Duodenal mucosa (tissue), 2 donors: ENCODE results near the gene PCGF3.

ENCODE experiments used
- H3K27ac ChIP-seq: one replicate; pipeline ENCODE4 v1.7.0; 2013; ENCODE audit warnings: low read depth, low read length
- H3K27me3 ChIP-seq, 2 donors: one replicate each; pipeline ENCODE4 v1.7.0; 2013; ENCODE audit warnings: low read length in 2 of 2, control low read depth in 1 of 2; ENCODE audit not compliant: insufficient read depth in 2 of 2, control insufficient read depth in 1 of 2
- H3K36me3 ChIP-seq, 2 donors: one replicate each; pipeline ENCODE4 v1.7.0; 2013; ENCODE audit warnings: low read length in 2 of 2, control low read depth in 1 of 2; ENCODE audit not compliant: insufficient read depth in 2 of 2, control insufficient read depth in 1 of 2
- H3K4me1 ChIP-seq, 2 donors: one replicate each; pipeline ENCODE4 v1.7.0; 2013; ENCODE audit warnings: low read length in 2 of 2, control low read depth in 1 of 2; ENCODE audit not compliant: insufficient read depth in 2 of 2, control insufficient read depth in 1 of 2
- H3K4me3 ChIP-seq, 2 donors: one replicate each; pipeline ENCODE4 v1.7.0; 2013; ENCODE audit warnings: low read length in 2 of 2, low read depth in 1 of 2
- H3K9ac ChIP-seq, 2 donors: one replicate each; pipeline ENCODE4 v1.7.0; 2013; ENCODE audit warnings: low read length in 2 of 2, low read depth in 1 of 2
- H3K9me3 ChIP-seq, 2 donors: one replicate each; pipeline ENCODE4 v1.7.0; 2013; ENCODE audit warnings: low read length in 2 of 2, control low read depth in 1 of 2; ENCODE audit not compliant: control insufficient read depth in 1 of 2

Gene PCGF3

DNA sequence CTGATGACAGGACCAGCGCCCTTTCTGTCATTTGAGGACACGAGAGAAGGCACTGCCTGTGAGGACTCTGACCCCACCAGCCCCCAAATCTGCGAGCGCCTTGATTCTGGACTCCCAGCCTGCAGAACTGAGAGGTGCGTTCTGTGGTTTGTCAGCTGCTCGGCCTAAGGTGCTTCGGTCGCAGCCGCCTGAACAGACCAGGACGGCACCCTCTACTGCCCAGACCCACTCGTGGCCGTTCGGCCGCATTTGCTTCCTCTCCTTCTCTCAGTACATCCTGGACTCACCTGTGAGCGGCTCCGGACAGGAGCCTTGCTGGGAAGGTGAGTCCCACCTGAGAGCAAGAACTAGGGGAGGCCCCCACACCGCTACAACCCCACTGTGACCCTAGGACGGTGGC is 8.5 kb downstream of the PCGF3 start:
- H3K27me3 ChIP-seq: no peaks in the 10 kb centered on the region
- peaks cover 0 to 8% of the 10 kb centered on the region in 2 donors for H3K4me1 ChIP-seq
- peaks cover 9 to 13% of the 10 kb centered on the region in 2 donors for H3K36me3 ChIP-seq

DNA sequence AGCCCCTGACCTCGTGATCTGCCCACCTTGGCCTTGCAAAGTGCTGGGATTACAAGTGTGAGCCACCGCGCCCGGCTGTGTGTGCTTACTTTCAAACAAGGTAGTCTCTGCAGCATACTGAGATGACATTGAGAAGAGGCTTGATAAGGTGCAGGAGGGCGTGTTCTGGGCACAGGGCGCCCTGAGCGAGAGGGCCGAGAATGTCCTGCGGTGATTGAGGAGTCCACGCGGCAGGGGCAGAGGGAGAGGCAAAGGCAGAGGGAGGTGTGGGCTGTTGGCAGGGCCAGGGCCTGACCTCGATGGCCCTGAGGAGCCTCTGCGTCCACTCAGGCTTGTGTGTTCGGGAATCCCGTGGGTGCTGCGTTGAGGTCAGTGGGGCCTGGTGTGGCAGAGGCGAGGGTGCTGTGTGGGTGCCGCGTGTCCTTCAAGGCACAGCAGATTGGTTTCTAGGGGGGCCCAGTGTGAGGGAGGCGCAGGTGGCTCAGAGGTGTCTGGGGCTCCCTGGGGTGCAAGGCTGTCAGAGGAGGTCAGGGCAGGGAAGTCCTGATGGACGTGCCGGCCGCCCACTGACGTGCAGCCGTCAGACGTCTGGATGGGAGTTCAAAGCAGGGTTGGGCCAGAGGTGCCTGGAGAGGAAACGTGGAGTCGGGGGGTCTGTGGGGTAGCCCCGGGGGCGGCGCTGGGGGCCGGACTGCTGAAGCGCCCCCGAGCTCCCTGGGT is 12.1 kb downstream of the PCGF3 start:
- Histone ChIP-seq H3K4me1 (peaks cover 10 to 26% of the 10 kb centered on the region in 2 donors), H3K36me3 (peaks cover 5 to 6% of the 10 kb centered on the region in 2 donors)

More for the DNA sequence above, 8.5 kb downstream of the PCGF3 start:
- no peaks in the 10 kb centered on the region for H3K9me3 ChIP-seq
- no peak overlapping the region for H3K4me3 ChIP-seq
- no peak overlapping the region for H3K9ac ChIP-seq
- no peak overlapping the region for H3K27ac ChIP-seq

DNA sequence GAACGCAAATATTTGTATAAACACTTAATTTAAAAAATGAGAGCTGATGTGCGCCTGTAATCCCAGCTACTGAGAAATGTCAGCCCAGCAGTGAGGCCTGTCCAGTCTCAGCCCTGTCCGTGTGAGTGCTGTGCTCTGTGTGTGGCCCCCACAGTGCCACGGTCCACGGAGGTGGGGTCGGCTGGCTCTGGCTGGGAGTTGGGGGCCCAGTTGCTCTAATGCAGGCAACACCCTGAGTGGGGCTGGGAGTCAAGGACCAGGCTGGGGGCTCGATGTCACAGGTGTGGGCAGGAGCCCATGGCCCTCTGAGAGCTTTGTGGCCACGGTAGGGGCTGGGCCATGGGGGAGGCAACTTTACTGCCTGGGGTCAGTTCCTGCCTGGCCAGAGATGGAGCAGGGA is 12.8 kb downstream of the PCGF3 start:
- H3K9me3 ChIP-seq: no peaks in the 10 kb centered on the region
- H3K27ac ChIP-seq: no peak overlapping the region
- H3K9ac ChIP-seq: no peak overlapping the region
- H3K4me1 ChIP-seq: peaks cover 10 to 26% of the 10 kb centered on the region in 2 donors
- H3K36me3 ChIP-seq: peaks cover 5 to 12% of the 10 kb centered on the region in 2 donors
- H3K4me3 ChIP-seq: no peak overlapping the region
- H3K27me3 ChIP-seq: no peaks in the 10 kb centered on the region

More for the DNA sequence above, 12.1 kb downstream of the PCGF3 start:
- Histone ChIP-seq H3K9ac (no peak overlapping the region), H3K27ac (no peak overlapping the region), H3K9me3 (no peaks in the 10 kb centered on the region), H3K27me3 (no peaks in the 10 kb centered on the region), H3K4me3 (no peak overlapping the region)

DNA sequence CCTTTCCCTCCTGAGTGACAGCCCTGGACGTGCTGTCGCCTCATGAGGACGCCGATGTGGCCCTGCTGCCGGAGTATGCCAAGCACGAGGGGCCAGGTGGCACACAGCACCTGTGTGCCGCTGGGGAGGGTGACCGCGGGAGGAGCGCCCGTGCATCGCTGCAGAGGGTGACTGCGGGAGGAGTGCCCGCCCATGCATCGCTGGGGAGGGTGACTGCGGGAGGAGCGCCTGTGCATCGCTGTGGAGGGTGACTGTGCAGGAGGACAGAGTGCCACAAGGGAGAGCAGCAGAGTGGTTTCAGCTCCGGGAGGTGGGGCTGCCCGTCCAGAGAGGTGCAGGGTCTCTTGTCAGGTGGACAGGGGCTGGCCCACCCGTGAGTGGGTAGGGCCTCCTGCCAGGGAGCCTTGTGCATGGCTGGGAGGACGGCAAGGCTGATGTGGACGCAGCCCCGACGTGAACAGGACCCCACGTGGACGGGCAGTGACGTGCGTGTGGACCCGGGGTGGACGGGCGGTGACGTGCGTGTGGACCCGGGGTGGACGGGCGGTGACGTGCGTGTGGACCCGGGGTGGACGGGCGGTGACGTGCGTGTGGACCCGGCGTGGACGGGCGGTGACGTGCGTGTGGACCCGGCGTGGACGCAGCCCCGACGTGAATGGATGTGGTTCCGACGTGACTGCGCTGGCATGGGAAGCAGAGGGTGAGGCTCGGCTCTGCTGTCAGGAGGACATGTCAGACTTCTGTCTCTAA is 14.7 kb downstream of the PCGF3 start:
- H3K36me3 ChIP-seq: peaks cover 0 to 10% of the 10 kb centered on the region in 2 donors
- no peaks in the 10 kb centered on the region for H3K27me3 ChIP-seq
- no peak overlapping the region for H3K9ac ChIP-seq
- no peak overlapping the region for H3K4me3 ChIP-seq
- no peak overlapping the region for H3K27ac ChIP-seq
- peaks cover 17 to 32% of the 10 kb centered on the region in 2 donors for H3K4me1 ChIP-seq
- H3K9me3 ChIP-seq: no peaks in the 10 kb centered on the region

DNA sequence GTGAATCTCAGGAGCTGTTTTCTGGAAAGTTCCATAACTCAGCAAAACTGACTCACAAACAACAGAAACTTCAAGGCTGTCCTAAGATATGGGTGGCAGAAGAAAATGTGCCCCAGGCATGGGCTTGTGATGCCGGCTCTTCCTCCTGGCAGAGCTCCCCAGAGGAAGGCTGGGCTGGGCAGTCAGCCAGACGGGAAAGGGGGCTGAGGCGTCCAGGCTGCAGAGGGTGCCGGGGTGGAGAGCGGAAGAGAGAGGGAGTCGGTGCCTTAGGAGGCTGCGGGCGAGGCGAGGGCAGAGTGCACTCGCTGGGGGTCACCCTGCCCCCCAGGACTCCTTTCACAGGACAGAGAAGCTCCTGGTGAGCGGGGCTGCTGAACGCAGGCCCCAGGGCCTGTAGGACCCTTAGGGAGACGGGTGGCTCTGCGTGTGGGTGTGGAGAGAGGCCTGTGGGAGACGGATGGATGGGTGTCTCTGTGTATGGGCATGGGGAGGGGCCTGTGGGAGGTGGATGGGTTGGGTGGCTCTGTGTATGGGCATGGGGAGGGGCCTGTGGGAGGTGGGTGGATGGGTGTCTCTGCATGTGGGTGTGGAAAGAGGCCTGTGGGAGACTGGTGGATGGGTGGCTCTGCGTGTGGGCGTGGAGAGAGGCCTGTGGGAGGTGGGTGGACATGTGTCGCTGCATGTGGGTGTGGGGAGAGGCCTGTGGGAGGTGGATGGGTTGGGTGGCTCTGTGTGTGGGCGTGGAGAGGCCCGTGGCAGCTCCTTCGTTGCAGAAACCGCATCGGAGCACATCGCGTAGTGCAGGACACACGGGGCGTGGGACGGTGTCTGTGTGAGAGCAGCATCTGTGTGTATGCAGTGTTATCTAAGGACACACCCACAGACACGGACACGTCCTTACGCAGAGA is 15.9 kb downstream of the PCGF3 start:
- Histone ChIP-seq H3K4me3 (no peak overlapping the region), H3K27ac (no peak overlapping the region), H3K4me1 (peaks cover 19 to 32% of the 10 kb centered on the region in 2 donors)

DNA sequence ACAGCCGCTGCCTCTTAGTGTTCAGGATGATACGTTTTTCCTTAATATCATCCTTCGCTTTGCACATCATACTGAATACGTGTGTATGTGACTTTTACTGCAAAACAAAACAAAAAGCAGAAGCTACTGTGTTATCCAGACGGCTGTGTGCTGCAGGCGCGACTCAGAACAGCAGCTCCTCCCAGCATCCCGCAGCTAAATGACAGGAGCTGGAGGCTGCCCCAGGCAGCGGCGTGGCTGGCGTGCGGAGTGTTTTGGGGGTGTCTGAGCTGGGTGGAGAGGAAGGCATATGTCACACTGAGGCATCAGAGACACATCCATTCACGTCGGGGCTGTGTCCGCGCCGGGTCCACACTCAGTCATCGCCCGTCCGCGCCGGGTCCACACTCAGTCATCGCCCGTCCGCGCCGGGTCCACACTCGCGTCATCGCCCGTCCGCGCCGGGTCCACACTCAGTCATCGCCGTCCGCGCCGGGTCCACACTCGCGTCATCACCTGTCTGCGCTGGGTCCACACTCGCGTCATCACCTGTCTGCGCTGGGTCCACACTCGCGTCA is 16.6 kb downstream of the PCGF3 start:
- Histone ChIP-seq H3K9ac (no peak overlapping the region), H3K27me3 (no peaks in the 10 kb centered on the region), H3K4me1 (peaks cover 23 to 31% of the 10 kb centered on the region in 2 donors), H3K4me3 (no peak overlapping the region), H3K9me3 (no peaks in the 10 kb centered on the region), H3K36me3 (peaks cover 0 to 10% of the 10 kb centered on the region in 2 donors), H3K27ac (no peak overlapping the region)

More for the DNA sequence above, 15.9 kb downstream of the PCGF3 start:
- Histone ChIP-seq H3K36me3 (peaks cover 0 to 10% of the 10 kb centered on the region in 2 donors), H3K9me3 (no peaks in the 10 kb centered on the region), H3K27me3 (no peaks in the 10 kb centered on the region), H3K9ac (no peak overlapping the region)

DNA sequence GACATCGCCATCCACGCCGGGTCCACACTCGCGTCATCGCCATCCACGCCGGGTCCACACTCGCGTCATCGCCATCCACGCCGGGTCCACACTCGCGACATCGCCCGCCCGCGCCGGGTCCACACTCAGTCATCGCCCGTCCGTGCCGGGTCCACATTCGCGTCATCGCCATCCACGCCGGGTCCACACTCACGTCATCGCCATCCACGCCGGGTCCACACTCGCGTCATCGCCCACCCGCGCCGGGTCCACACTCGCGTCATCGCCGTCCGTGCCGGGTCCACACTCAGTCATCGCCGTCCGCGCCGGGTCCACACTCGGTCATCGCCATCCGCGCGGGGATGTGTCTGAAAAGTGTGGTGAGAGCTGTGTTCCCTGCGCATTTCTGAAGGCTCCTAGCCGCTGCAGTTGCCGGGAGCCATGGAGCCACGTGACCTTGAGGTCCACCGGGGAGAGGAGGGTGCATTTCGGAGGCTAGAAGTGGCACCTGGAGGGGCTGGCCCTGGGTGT is 17.3 kb downstream of the PCGF3 start:
- no peaks in the 10 kb centered on the region for H3K27me3 ChIP-seq
- no peaks in the 10 kb centered on the region for H3K9me3 ChIP-seq
- no peak overlapping the region for H3K9ac ChIP-seq
- H3K4me3 ChIP-seq: no peak overlapping the region
- H3K4me1 ChIP-seq: peaks cover 27 to 29% of the 10 kb centered on the region in 2 donors
- no peak overlapping the region for H3K27ac ChIP-seq
- H3K36me3 ChIP-seq: peaks cover 0 to 10% of the 10 kb centered on the region in 2 donors

DNA sequence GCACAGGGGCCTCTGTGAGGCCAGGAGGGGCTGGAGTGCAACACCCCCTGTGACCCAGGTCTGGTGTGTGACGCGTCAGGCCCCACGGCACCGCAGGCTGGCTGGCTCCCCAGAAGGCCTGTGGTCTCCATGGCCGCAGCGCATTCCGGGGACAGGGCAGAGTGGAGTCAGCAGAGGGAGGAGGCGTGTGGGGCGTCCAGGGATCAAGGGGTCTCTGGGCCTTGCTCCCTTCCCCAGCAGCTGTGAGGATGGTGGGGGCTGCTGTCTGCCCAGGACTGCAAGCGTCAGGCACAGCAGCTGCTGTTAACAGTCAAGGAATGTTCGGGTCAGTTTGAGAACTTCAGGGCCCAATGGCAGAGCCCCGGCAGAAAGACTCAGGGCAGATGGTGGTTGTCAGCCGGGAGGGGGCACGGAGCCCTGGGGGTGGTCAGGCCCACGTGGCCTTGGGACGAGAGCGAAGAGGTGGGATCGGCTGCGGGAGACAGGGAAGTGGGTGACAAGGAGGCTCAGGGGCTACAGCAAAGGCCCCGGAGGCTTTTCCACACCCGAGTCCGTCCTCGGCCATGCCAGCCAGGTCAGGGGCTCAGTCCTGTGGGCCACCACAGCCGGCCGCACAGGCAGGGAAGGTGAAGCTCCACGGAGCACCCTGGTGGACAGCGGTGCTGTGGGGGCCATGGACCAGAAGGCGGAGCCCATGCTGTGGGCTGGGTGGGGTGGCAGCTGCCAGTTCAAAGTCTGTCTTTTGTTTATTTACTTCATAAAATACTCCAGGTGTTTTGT is 18.3 kb downstream of the PCGF3 start:
- H3K4me1 ChIP-seq: peaks cover 27 to 32% of the 10 kb centered on the region in 2 donors
- no peaks in the 10 kb centered on the region for H3K9me3 ChIP-seq
- H3K9ac ChIP-seq: peak overlapping the region; percentile 33 to 47
- no peak overlapping the region for H3K27ac ChIP-seq
- peaks cover 0 to 10% of the 10 kb centered on the region in 2 donors for H3K36me3 ChIP-seq
- no peaks in the 10 kb centered on the region for H3K27me3 ChIP-seq
- no peak overlapping the region for H3K4me3 ChIP-seq
